ACC112 (cell line): Measurements from ENCODE around the gene CLEC17A.
"Not testable (repeated sequence)": the region's sequence is repeated elsewhere in the genome, so short reads cannot be mapped to it uniquely, and the experiment has no call there.

ENCODE experiments used
- H2AFZ ChIP-seq: fragments of 200-600 bp; sonication (generic); one replicate; pipeline ENCODE4 v1.6.0; 2017; ENCODE audit warnings: antibody characterized with exemption, low read length; ENCODE audit not compliant: unreplicated experiment
- H3K27ac ChIP-seq: fragments of 200-600 bp; sonication (generic); 2 replicates; pipeline ENCODE4 v1.5.1; 2014; ENCODE audit warnings: low read depth, mild to moderate bottlenecking, antibody characterized with exemption, low read length, moderate library complexity
- H3K27me3 ChIP-seq: fragments of 200-600 bp; sonication (generic); 2 replicates; pipeline ENCODE4 v1.6.1; 2014; ENCODE audit warnings: mild to moderate bottlenecking, antibody characterized with exemption, low read length, moderate library complexity, mixed read lengths; ENCODE audit not compliant: insufficient read depth
- H3K36me3 ChIP-seq: fragments of 200-600 bp; sonication (generic); 2 replicates; pipeline ENCODE4 v1.6.1; 2016; ENCODE audit warnings: mild to moderate bottlenecking, antibody characterized with exemption, low read length, moderate library complexity, mixed read lengths; ENCODE audit not compliant: insufficient read depth
- H3K4me1 ChIP-seq: fragments of 200-600 bp; sonication (generic); one replicate; pipeline ENCODE4 v1.6.1; 2016; ENCODE audit warnings: low read length, mixed read lengths; ENCODE audit not compliant: insufficient read depth, unreplicated experiment, control insufficient read depth
- H3K4me3 ChIP-seq: fragments of 200-600 bp; sonication (generic); 2 replicates; pipeline ENCODE4 v1.5.1; 2014; ENCODE audit warnings: mild to moderate bottlenecking, low read depth, low read length
- H3K79me2 ChIP-seq: fragments of 200-600 bp; sonication (generic); one replicate; pipeline ENCODE4 v1.6.0; 2016; ENCODE audit warnings: low read length; ENCODE audit not compliant: control insufficient read depth, unreplicated experiment, insufficient read depth

The CLEC17A gene

DNA sequence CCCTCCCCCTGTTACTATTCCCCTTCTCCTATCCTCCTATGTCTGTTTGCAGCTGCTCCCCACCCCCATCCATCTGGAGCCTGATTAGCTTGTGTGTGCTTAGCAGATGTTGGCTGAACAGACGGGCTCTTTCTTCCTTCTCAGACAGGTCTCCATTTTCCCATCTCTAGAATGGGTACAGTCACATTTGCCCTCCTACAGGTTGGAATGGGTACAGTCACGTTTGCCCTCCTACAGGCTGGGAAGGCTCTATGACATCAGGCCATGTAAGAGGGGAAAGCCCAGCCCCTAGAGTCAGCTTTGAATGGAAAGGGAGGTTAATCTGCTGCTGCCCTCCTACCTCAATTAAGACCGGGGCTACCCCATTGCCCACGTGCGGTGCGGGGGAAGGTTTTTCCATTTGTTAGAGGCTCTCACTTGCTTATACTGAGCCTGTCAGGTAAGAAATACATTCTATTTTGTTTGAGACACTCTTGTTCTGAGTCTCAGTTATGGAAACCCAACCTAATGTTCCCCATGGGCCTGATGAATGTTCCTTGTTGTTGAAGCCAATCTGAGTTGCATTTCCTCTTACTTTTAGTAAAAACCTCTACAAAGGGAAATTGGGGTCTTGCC is 2.2 kb upstream of the CLEC17A start:
- Histone ChIP-seq H3K4me3 (no peak overlapping the region), H2AFZ (no peak overlapping the region), H3K4me1 (no peaks in the 10 kb centered on the region), H3K79me2 (no peaks in the 10 kb centered on the region), H3K36me3 (no peaks in the 10 kb centered on the region), H3K27ac (no peak overlapping the region), H3K27me3 (no peaks in the 10 kb centered on the region)

DNA sequence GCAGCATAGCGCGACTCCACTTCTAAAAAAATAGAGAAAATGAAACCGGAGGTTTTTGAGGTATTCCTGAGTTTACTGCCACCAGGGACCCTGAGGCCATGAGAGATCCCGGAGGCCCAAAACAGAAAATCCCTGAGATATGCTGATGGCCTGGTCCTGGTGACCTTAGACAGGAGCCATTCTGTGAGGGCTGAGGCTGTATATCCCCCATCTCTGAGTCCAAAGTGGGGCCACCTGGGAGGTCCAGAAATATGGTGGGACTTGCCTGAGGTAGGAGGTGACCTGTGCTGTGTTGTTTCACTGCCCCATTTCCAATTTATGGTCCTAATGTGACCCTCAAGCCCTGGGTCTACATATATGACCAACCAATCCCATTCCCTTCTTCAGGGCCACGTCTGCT is 1.5 kb downstream of the CLEC17A start:
- not testable (repeated sequence) for H3K36me3 ChIP-seq, H2AFZ ChIP-seq, H3K4me1 ChIP-seq, H3K4me3 ChIP-seq, H3K79me2 ChIP-seq, H3K27me3 ChIP-seq, H3K27ac ChIP-seq

DNA sequence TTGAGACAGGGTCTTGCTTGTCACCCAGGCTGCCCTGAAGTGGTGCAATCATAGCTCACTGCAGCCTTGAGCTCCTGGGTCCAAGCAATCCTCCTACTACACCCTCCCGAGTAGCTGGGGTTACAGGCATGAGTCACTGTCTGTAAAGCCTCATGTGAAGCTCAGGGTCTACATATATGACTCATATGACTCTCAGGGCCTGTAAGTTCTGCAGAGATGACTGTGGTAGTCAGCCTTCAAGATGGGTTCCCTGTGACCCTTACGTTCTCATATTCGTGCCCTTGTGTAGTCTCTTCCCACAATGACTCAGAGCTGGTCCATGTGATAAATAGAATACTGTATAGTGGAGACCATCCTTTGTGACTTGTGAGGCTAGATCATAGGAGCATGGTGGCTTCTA is 2.3 kb downstream of the CLEC17A start:
- H3K36me3 ChIP-seq, H3K4me1 ChIP-seq, H3K79me2 ChIP-seq, H3K27me3 ChIP-seq, H3K27ac ChIP-seq, H2AFZ ChIP-seq, H3K4me3 ChIP-seq: not testable (repeated sequence)

DNA sequence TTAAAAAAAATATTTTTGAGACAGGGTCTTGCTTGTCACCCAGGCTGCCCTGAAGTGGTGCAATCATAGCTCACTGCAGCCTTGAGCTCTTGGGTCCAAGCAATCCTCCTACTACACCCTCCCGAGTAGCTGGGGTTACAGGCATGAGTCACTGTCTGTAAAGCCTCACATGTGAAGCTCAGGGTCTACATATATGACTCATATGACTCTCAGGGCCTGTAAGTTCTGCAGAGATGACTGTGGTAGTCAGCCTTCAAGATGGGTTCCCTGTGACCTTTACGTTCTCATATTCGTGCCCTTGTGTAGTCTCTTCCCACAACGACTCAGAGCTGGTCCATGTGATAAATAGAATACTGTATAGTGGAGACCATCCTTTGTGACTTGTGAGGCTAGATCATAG is 6.5 kb downstream of the CLEC17A start:
- H3K79me2 ChIP-seq, H3K36me3 ChIP-seq, H3K4me3 ChIP-seq, H2AFZ ChIP-seq, H3K27ac ChIP-seq, H3K27me3 ChIP-seq, H3K4me1 ChIP-seq: not testable (repeated sequence)

DNA sequence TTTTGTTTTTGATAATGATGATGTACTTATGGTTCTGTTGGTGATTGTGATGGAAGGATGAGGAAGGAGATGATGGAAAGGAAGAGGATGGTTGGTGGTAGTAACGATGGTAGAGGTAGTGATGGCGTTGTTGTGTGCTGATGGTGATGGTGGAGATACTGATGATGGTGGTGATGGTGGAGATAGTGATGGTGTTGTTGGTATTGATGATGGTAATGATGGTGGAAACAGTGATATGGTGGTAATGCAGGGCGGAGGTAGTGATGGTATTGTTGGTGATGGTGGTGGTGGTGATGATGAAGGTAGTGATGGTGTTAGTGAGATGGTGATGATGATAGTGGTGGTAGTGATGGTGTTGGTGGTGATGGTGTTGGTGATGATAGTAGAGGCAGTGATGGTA is 12.7 kb downstream of the CLEC17A start:
- no peak overlapping the region for H2AFZ ChIP-seq
- H3K79me2 ChIP-seq: no peaks in the 10 kb centered on the region
- no peaks in the 10 kb centered on the region for H3K27me3 ChIP-seq
- no peaks in the 10 kb centered on the region for H3K4me1 ChIP-seq
- H3K4me3 ChIP-seq: no peak overlapping the region
- H3K27ac ChIP-seq: no peak overlapping the region
- H3K36me3 ChIP-seq: no peaks in the 10 kb centered on the region

DNA sequence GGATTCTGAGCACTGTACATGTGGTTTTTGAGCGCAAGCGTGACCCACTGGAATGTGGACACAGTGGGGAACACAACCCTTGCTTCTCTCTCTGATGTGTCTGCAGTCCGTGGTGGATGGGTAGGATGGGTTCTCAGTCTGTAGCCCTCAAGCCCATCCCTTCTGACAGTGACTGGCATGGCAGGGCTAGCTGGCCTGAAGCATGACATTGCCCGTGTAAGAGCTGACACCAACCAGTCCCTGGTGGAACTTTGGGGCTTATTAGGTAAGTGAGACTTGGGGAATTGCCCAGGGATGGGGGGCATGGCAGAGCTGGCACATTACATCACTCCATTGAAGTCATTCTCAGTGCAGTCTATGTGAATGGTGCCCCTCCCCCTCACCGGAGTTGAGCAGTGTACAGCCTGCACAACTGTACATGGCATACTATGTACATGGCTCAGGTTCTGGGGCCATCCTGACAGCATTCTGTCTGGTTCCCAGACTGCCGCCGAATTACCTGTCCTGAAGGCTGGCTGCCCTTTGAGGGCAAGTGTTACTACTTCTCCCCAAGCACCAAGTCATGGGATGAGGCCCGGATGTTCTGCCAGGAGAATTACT is 16.8 kb downstream of the CLEC17A start:
- Histone ChIP-seq H3K27me3 (no peaks in the 10 kb centered on the region), H3K27ac (no peak overlapping the region), H3K79me2 (no peaks in the 10 kb centered on the region), H3K4me3 (no peak overlapping the region), H3K36me3 (no peaks in the 10 kb centered on the region), H2AFZ (no peak overlapping the region), H3K4me1 (no peaks in the 10 kb centered on the region)

DNA sequence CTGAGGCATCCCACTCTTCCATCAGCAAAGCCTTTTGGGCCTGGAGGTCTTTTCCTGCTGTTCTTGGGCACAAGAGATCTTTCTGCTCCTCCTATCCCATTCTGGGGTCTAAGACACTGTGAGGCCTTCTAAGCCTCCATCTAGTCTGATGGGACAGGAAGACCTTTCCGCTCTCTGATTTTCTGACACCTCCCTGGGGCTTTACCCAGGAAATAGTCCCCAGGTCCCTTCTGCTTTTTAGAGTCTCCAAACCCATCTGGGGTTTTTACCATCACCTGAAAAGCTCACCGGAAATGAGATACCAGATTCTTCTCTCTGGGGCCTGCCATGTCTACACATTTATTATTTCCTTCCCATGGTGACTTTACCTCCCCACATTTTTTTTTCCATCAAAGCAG is 21.1 kb downstream of the CLEC17A start:
- no peaks in the 10 kb centered on the region for H3K36me3 ChIP-seq
- H3K79me2 ChIP-seq: no peaks in the 10 kb centered on the region
- H2AFZ ChIP-seq: no peak overlapping the region
- H3K27ac ChIP-seq: no peak overlapping the region
- no peaks in the 10 kb centered on the region for H3K27me3 ChIP-seq
- H3K4me1 ChIP-seq: no peaks in the 10 kb centered on the region
- H3K4me3 ChIP-seq: no peak overlapping the region

DNA sequence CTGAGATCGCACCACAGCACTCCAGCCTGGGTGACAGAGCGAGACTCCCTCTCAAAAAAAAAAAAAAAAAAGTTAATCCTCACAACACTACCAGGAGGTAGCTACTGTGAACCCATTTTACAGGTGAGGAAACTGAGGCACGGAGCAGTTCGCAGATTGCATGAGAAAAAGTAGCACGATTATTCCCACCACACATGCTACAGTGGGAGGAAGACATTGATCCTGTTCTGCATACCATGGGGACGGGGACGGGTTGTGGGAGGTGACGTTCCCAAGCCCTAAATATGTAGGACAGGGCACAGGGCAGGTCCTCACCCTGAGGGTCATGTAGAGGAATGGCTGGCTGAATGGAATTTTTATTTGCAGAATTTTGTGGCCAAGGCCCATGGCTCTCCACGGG is 23.7 kb downstream of the CLEC17A start:
- no peak overlapping the region for H3K4me3 ChIP-seq
- H3K27ac ChIP-seq: no peak overlapping the region
- H3K4me1 ChIP-seq: no peaks in the 10 kb centered on the region
- H3K36me3 ChIP-seq: no peaks in the 10 kb centered on the region
- H3K27me3 ChIP-seq: no peaks in the 10 kb centered on the region
- no peak overlapping the region for H2AFZ ChIP-seq
- no peaks in the 10 kb centered on the region for H3K79me2 ChIP-seq

DNA sequence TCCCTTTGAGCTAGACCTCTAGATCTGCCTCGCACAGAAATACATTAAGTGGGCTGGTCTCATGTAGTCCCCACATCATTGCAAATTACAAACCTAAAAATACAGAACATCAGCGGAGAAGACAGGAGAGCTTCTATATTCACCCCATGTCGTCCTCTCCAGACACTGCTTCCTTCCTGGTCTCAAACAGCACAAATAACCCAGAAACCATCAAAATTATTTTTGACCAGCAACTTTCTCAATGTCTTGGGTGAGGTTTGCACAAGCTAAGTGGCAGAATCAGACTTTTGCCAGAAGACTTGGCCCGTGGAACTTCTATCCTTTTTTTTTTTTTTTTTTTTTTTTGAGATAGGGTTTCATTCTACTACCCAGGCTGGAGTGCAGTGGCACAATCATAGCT is 28.2 kb downstream of the CLEC17A start:
- Histone ChIP-seq H3K4me3 (no peak overlapping the region), H3K27me3 (no peaks in the 10 kb centered on the region), H3K36me3 (no peaks in the 10 kb centered on the region), H3K4me1 (no peaks in the 10 kb centered on the region), H2AFZ (no peak overlapping the region), H3K79me2 (no peaks in the 10 kb centered on the region), H3K27ac (no peak overlapping the region)

DNA sequence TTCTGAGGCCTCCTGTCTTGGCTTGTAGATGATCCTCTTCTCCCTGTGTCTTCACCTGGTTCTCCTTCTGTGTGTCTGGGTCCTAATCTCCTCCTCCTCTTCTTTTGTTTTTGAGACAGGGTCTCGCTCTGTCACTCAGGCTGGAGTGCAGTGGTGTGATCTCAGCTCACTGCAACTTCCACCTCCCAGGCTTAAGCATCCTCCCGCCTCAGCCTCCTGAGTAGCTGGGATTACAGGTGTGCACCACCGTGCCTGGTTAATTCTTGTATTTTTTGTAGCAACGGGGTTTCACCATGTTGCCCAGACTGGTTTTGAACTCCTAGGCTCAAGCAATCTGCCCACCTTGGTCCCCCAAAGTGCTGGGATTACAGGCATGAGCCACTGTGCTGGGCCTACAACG is 29.4 kb downstream of the CLEC17A start:
- not testable (repeated sequence) for H2AFZ ChIP-seq, H3K79me2 ChIP-seq, H3K4me1 ChIP-seq, H3K36me3 ChIP-seq, H3K27me3 ChIP-seq, H3K27ac ChIP-seq, H3K4me3 ChIP-seq

DNA sequence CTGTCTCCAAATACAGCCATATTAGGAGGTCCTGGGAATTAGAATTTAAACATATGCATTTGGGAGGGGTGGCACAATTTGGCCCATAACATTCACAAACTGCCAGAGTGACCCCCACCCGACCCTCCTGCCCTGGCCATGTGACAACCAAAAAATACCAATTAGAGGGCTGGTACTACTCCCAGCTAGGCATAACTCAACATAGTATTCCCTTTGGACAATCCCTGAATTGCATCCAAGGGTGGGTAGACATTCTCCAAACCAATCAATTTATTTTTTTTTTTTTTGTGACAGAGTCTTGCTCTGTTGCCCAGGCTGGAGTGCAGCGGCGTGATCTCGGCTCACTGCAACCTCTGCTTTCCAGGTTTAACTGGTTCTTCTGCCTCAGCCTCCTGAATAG is 29.8 kb downstream of the CLEC17A start:
- Histone ChIP-seq H3K4me1 (no peaks in the 10 kb centered on the region), H3K27me3 (no peaks in the 10 kb centered on the region), H3K4me3 (no peak overlapping the region), H2AFZ (no peak overlapping the region), H3K27ac (no peak overlapping the region), H3K79me2 (no peaks in the 10 kb centered on the region), H3K36me3 (no peaks in the 10 kb centered on the region)
